Neural crest cell (in vitro differentiated cells): ENCODE data around the gene FUT4. TPM values are rescaled to one million over a fixed set of nuclear protein-coding genes. Genes with fewer than 3 reads are reported as not detected.

Experiments
- DNase-seq: peaks from one replicate; pipeline ENCODE4 v3.0.0; 2021; ENCODE audit warnings: low read depth, mixed read lengths, low spot score
- H3K27ac Mint-ChIP-seq: one replicate; pipeline ENCODE4 v1.8.0; 2021; ENCODE audit warnings: mild to moderate bottlenecking, mixed read lengths; ENCODE audit not compliant: unreplicated experiment
- H3K27me3 Mint-ChIP-seq: 2 replicates; pipeline ENCODE4 v1.8.0; 2021; ENCODE audit warnings: low read depth, mild to moderate bottlenecking, mixed read lengths
- H3K36me3 Mint-ChIP-seq: 2 replicates; pipeline ENCODE4 v1.8.0; 2021; ENCODE audit warnings: low read depth, mild to moderate bottlenecking, mixed read lengths
- H3K4me1 Mint-ChIP-seq: 2 replicates; pipeline ENCODE4 v1.8.0; 2021; ENCODE audit warnings: mixed read lengths
- H3K4me3 Mint-ChIP-seq: one replicate; pipeline ENCODE4 v1.8.0; 2021; ENCODE audit warnings: mild to moderate bottlenecking, mixed read lengths
- H3K9me3 Mint-ChIP-seq: 2 replicates; pipeline ENCODE4 v1.8.0; 2021; ENCODE audit warnings: mixed read lengths
- CTCF ChIP-seq: fragments of 200-600 bp; sonication (generic); conservative IDR thresholded peaks from 2 replicates; pipeline ENCODE4 v1.5.0; 2021; ENCODE audit warnings: antibody characterized with exemption, mild to moderate bottlenecking
- total RNA-seq: library from RNA; stranded (reverse); gene quantifications from 2 replicates; pipeline ENCODE4 v1.2.1, GENCODE V29; 2021

FUT4 gene
- total RNA-seq, 1 donor from 2014 or later = 5.2 TPM

DNA sequence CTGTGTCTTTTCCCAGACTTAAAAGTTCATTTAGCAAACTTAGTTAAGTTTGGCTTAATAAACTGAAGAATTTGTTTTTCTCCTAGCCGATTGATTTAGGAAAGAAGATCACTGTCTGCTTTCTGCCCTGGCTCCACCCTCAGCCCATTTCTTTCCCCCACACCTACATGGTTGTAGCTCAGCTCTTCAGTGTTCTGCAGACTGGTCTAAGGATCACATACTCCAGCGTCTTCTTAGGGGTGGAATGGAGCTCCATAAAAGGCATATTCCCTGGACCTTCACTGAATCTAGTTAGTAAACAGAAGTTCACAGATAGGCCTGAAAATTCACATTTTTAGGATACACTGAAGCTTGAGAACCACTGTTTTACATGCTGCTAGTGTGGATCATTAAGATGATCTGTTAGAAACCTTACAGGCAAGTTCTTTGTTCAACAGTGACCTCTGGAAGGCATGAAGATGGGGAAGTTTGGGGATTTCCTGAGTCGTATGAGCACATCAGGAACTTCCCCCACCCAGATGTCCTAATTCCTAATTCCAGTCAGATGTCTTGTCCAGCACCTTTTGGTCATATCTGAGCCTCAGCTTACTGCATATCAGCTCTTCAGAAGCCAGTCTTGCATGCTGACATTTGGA, 40.3 kb downstream of the FUT4 start:
- Mint-ChIP-seq H3K36me3 (no peaks in the 10 kb centered on the region), H3K4me3 (no peak overlapping the region), H3K4me1 (peaks cover 11% of the 10 kb centered on the region), H3K27me3 (peaks cover 2% of the 10 kb centered on the region), H3K9me3 (no peaks in the 10 kb centered on the region), H3K27ac (no peak overlapping the region)
- no peak for TF ChIP-seq CTCF
- DNase-seq = no peak

DNA sequence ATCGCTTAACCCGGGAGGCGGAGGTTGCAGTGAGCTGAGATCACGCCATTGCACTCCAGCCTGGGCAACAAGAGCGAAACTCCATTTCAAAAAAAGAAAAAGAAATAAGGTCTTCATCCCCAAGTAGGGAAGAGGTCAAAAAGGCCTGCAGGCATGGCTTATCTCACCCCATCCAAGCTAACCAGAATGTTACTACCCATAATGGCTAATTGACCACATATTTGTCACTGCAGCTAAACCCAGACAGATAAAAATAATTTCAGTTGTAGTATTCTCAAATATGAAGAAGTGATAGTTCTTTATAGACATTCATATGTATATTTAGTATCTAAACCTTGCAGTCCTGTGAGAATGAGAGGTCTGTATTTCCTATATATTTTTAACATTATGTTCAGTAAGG, 41.3 kb downstream of the FUT4 start:
- no peak overlapping the region for H3K27ac Mint-ChIP-seq
- H3K4me3 Mint-ChIP-seq = no peak overlapping the region
- H3K36me3 Mint-ChIP-seq = no peaks in the 10 kb centered on the region
- DNase-seq = no peak
- peaks cover 2% of the 10 kb centered on the region for H3K27me3 Mint-ChIP-seq
- TF ChIP-seq CTCF = no peak
- no peaks in the 10 kb centered on the region for H3K9me3 Mint-ChIP-seq
- peaks cover 11% of the 10 kb centered on the region for H3K4me1 Mint-ChIP-seq

- Mint-ChIP-seq H3K36me3 (no peaks in the 10 kb centered on the region), H3K4me3 (no peak overlapping the region), H3K9me3 (no peaks in the 10 kb centered on the region), H3K4me1 (peaks cover 14% of the 10 kb centered on the region), H3K27ac (no peak overlapping the region), H3K27me3 (peaks cover 2% of the 10 kb centered on the region)
- TF ChIP-seq CTCF = no peak
- DNase-seq = no peak
Measured at GRCh38 chr11:94585399-94585798, 41.7 kb downstream of the FUT4 start.

DNA sequence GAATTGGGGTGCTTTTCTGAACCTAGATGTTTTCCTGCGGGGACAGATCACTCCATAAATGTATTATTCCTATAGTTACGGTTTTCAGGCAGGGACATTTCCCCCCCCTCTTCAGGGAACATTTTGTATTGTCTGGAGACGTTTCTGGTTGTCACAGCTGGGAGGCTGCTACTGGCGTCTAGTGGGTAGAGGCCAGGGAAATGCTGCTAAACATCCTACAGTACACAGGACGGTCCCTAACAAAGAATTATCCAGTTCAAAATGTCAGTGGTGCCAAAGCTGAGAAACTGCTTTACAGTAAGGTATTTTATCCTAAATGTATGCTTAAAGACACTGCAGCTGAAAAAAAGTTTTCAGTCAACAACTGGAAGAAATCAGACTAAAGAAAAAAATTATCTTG, 42.8 kb downstream of the FUT4 start:
- DNase-seq = no peak
- H3K9me3 Mint-ChIP-seq = no peaks in the 10 kb centered on the region
- TF ChIP-seq CTCF = no peak
- no peak overlapping the region for H3K4me3 Mint-ChIP-seq
- no peaks in the 10 kb centered on the region for H3K36me3 Mint-ChIP-seq
- peaks cover 17% of the 10 kb centered on the region for H3K4me1 Mint-ChIP-seq
- peaks cover 2% of the 10 kb centered on the region for H3K27me3 Mint-ChIP-seq
- no peak overlapping the region for H3K27ac Mint-ChIP-seq

GRCh38 chr11:94586978-94587377, 43.3 kb downstream of the FUT4 start:
- Mint-ChIP-seq H3K4me1 (peaks cover 19% of the 10 kb centered on the region), H3K27me3 (peaks cover 2% of the 10 kb centered on the region), H3K4me3 (no peak overlapping the region), H3K36me3 (no peaks in the 10 kb centered on the region), H3K9me3 (no peaks in the 10 kb centered on the region), H3K27ac (no peak overlapping the region)
- no peak for TF ChIP-seq CTCF
- no peak for DNase-seq
